Activated CD8-positive, alpha-beta memory T cell treated with anti-CD3 and anti-CD28 coated beads, Interleukin-2, amount 50 U/mL, for 1 hour (primary cell): ENCODE measurements around the gene DDX3X.
"Not testable (repeated sequence)": the region's sequence is repeated elsewhere in the genome, so short reads cannot be mapped to it uniquely, and the experiment has no call there.

Source experiments
- DNase-seq: peaks from one replicate; pipeline ENCODE4 v3.0.0-alpha.2; 2020; ENCODE audit errors: extremely low read depth

The DDX3X gene

GRCh38 chrX:41333744-41334362 is at the start of gene DDX3X:
Gene DDX3X, plus strand, starts transcription at chrX:41334162. Its CDS starts 91 bp downstream, at chrX:41334253.
- peak; percentile 86 for DNase-seq

DNA sequence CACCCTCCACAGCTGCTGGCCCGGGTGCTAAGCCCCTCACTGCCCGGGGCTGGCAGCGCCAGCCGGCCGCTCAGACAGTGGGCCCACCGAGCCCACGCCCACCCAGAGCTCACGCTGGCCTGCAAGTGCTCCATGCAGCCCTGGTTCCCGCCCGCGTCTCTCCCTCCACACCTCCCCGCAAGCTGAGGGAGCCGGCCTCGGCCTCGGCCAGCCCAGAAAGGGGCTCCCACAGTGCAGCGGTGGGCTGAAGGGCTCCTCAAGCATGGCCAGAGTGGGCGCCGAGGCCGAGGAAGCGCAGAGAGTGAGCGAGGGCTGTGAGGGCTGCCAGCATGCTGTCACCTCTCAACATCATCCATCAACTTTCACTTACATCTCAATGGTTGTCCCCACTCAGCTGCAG is 48.0 kb upstream of the DDX3X start:
- DNase-seq, result not testable (repeated sequence)

- no peak for DNase-seq
These were observed 45.3 kb upstream of the DDX3X start for GRCh38 chrX:41288641-41289040.

DNA sequence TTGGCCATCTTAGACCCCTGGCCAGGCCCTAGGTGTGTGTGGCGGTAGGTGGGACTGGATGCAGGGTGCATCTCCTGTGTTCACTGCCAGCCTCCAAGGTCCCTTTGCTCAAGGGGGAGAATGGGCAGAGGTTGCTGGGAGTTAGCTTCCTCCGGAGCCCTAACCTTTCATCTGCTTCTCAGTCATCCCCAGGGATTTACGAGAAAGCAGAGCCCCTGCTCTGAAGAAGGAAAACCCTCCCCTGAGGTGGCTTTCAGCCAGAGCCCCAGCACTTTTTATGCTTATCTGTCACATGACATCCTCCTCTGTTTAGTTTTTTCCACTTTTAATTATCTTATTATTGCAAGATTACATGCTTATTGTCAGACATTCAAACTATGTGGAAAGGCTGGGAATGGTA is 44.9 kb upstream of the DDX3X start:
- no peak for DNase-seq

- DNase-seq, result no peak
These were observed 42.7 kb upstream of the DDX3X start for GRCh38 chrX:41291309-41291708.

DNA sequence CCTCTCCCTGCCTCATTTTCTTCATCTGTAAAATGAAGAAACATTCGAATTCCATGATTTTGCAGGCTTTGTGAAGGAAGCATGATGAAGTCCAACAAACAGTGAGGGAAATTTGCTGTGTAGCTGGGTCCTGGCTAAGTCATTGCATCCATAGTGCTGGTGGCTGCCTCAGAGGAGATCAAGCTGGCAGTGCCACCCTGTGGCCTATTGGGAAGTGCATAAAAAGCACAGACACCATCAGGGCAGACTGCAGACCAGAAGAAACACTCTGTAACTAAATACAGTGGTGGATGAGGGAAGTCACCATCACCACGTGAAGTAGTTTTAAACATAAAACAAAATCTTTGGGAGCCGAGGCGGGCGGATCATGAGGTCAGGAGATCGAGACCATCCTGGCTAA is 40.7 kb upstream of the DDX3X start:
- no peak for DNase-seq

DNA sequence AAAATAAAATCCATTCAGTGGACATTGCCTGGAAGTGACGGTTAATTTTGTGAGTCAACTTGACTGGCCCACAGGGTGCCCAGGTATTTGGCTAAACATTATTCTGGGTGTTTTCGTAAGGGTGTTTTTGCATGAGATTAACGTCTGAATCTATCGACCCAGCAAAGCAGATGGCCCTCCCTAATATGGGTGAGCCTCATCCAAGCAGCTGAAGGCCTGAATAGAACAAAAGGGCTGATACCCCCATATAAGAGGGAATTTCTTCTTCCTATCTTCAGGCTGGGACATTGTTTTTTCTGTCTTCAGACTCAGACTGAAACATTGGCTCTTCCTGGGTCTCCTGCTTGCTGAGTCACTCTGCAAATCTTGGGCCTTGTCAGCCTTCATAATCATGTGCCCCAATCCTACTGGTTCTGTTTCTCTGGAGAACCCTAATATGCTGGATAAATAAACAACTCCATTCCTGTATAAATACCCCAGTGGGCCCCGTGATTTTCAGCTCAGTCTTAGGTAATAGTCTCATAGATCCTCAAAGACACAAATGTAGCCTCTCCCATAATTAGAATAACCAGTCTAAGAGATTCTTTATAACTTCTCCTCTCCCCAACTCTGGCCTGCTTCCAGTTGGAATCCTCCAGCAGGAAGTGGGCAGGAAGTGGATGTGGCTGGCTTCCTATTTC is 33.1 kb upstream of the DDX3X start:
- DNase-seq, result no peak

GRCh38 chrX:41301438-41301824 is 32.5 kb upstream of the DDX3X start:
- DNase-seq, result no peak

- DNase-seq, result no peak
These were observed 31.6 kb upstream of the DDX3X start for GRCh38 chrX:41302370-41302769.

DNA sequence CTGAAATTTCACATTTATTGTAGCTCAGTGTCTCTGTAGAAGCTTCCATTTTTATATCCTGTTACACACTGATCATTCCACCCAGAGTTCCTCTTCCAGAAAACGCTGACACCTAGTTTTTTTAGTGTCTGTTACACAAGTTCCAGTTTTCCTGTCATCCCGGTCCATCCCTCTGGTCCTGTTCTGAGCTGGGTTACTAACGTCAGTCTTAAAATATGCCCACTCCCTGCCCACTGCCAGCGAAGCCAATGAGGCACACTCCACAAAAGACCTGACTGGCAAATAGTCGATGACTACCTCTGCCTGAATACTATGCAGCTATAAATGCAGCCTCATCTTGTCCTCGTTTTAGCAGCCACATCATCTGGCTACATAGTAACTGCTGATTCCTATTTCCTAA is 30.9 kb upstream of the DDX3X start:
- no peak for DNase-seq

DNA sequence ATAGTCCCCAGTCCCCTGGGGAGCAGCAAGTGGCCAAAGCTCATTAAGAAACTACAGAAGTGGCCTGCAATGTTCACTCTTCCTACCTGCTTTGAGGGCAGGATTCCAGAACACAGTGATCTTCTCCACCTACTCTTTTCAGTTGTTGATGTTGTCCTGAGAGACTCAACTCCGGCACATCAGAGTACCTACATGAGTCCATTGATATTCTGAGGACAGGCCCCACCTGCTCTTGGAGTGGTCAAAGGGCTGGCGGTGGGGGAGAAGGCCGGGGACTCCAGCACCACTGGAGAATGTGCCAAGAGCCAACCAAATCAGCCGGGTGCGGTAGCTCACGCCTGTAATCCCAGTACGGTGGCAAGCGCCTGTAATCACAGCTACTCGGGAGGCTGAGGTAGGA is 29.8 kb upstream of the DDX3X start:
- no peak for DNase-seq

DNA sequence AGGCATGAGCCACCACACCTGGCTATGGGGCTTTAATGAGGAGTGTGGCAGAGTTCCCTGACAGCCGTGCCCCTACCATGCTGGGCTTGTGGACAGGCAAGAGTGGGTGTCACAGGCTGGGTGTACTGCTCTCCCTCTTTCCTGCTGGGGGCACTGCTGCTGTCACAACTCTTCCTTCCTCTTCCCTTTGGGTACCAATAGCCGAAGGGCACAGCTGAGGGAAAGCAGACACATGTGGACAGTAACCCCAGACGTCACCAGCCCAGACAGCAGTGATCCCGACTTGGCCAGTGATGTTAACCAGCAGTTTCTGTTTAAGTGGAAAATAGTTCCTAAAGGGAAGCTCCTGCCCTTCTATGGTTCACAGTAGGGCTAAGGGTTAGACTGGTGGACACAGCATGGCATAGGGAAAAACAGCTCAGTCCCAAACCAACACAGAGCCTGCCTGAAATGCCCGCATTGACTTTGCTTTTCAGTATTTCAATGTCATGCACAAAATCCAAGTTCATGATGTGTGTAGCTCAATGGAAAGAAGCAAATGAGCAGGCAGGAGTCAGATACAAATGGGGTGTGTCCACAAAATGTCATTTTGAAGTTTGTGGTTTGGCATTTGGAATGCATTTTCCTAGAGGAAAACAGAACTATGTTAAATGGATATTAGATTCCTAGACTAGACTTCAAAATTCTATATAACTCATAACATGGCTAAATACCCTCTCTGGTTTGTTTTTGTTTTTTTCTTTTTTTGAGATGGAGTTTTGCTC is 24.9 kb upstream of the DDX3X start:
- no peak for DNase-seq

DNA sequence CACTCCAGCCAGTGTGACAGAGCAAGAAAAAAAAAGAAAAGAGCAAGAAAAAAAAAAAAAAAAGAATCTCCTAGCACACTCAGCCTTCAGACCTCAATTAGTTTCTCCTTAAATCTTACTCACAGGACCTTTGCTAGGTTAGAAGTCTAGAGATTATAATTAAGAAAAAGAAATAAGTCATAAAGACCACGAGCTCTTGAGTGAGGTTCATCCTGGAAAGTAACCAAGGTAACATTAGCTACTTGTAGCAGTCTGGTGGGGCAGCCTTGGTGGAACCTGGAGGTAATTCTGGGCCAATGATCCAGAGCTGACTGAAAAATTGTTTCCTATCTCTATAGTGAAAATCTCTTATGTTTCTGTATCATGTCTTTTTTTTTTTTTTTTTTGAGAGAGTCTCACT is 21.2 kb upstream of the DDX3X start:
- DNase-seq, result no peak

GRCh38 chrX:41313419-41313818 is 20.5 kb upstream of the DDX3X start:
- no peak for DNase-seq

DNA sequence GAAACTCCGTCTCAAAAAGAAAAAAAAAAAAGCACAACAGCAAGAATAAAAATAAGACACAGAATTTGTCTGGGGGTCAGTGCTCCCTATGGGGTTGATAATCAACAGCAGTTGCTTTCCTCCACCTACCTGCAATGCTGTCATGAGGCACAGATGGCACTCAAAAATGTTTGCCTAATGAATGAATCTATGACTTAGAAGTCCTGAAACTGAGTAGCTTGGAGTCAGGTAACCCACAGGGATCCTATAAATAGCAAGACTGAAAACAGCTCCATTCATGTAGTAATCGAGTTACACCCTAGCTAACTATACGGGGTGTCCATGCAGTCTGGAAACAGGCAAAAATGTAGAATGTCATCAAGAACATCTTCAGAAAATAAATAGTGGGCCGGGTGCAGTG is 19.8 kb upstream of the DDX3X start:
- DNase-seq, result no peak

- no peak for DNase-seq
These were observed 19.1 kb upstream of the DDX3X start for GRCh38 chrX:41314881-41315280.

- not testable (repeated sequence) for DNase-seq
These were observed 17.7 kb upstream of the DDX3X start for GRCh38 chrX:41316266-41316665.

DNA sequence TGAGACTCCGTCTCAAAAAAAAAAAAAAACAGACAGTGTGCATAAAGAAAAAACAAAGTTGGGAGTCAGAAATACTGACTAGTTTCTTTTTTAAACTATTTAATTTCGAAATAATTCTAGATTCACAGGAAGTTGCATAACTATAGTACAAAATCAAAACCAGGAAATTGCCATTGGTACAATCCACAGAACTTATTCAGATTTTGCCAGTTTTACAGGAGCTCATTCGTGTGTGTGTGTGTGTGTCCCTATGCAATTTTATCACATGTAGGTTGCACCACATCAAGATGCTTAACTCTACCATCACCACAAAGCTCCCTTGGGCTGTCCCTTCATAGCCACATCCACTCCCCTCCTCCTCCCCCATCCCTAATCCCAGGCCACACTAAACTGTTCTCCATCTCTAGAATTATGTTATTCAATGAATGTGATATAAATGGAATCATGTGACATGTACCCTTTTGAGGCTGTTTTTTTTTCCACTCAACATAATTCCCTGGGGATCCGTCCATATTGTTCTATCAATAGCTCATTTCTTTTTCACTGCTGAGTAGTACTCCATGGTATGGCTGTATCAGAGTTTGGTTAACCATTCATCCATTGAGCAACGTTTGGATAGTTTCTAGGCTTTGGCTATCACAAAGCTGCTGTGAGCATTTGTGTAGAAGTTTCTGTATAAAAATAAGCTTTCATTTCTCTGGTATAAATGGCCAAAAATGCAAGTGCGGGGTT is 16.3 kb upstream of the DDX3X start:
- DNase-seq, result no peak

- no peak for DNase-seq
These were observed 13.6 kb upstream of the DDX3X start for GRCh38 chrX:41320393-41320792.

GRCh38 chrX:41322821-41323603 is 10.9 kb upstream of the DDX3X start:
- DNase-seq, result no peak

- no peak for DNase-seq
These were observed 7.5 kb upstream of the DDX3X start for GRCh38 chrX:41326431-41326830.

DNA sequence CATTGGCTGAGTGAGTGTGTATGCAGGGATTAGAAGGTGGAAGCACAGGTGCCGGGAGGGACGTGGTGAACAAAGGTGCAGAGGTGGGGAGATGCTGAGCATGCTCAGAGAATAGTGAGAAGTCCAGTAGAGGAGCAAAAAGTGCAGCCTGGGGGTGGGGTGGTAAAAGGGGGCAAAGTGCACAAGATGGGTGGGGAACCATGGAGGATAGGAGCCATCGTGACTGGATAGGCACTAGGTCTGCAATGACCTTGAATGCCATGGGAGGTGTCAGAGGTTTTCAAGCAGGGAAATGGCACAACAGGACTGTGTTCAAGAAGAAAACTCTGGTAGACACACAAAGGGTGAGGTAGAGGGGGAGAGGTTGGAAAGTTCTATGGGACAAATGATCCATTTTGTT is 6.6 kb upstream of the DDX3X start:
- DNase-seq, result no peak
